A549 (cell line): Measurements from ENCODE around the gene TNS3.

Source experiments
- CHD2 ChIP-seq: fragments of 150-350 bp; IDR thresholded peaks from 2 replicates; pipeline ENCODE4 v1.6.1; 2014; ENCODE audit warnings: low read length; ENCODE audit not compliant: partially characterized antibody
- EP300 ChIP-seq, 2 experiments: fragments of >200 bp; sonication (Bioruptor Twin); formaldehyde crosslinking; IDR thresholded peaks; 2 replicates in 1 of 2; 3 replicates in 1 of 2; pipeline ENCODE4 v1.6.1; 2016 to 2017
- KDM1A ChIP-seq: fragments of 200-600 bp; sonication (generic); IDR thresholded peaks from 2 replicates; pipeline ENCODE4 v1.6.1; 2016; ENCODE audit warnings: low read depth, mild to moderate bottlenecking
- MAZ ChIP-seq: fragments of 150-350 bp; IDR thresholded peaks from 2 replicates; pipeline ENCODE4 v1.6.1; 2014; ENCODE audit warnings: antibody characterized with exemption, low read depth, low read length, borderline replicate concordance
- REST ChIP-seq: fragments of 200-600 bp; sonication (generic); IDR thresholded peaks from 2 replicates; pipeline ENCODE4 v1.6.1; 2016; ENCODE audit warnings: antibody characterized with exemption, mild to moderate bottlenecking, moderate library complexity
- TF ChIP-seq, protein P1 (sequence below): fragments of 250-450 bp; sonication (Bioruptor Pico); IDR thresholded peaks from 2 replicates; pipeline ENCODE4 v1.5.0; 2021; ENCODE audit warnings: mild to moderate bottlenecking, moderate library complexity, borderline replicate concordance
- TF ChIP-seq, protein P2 (sequence below): IDR thresholded peaks from 2 replicates; pipeline ENCODE4 v1.6.1; 2012

GRCh38 chr7:47313564-47313963 is 268.3 kb downstream of the TNS3 start:
- no peak for TF ChIP-seq CHD2
- no peak for TF ChIP-seq EP300 (IDR thresholded peaks at IDR 0.05)
- TF ChIP-seq REST, result no peak
- TF ChIP-seq, protein P1, sequence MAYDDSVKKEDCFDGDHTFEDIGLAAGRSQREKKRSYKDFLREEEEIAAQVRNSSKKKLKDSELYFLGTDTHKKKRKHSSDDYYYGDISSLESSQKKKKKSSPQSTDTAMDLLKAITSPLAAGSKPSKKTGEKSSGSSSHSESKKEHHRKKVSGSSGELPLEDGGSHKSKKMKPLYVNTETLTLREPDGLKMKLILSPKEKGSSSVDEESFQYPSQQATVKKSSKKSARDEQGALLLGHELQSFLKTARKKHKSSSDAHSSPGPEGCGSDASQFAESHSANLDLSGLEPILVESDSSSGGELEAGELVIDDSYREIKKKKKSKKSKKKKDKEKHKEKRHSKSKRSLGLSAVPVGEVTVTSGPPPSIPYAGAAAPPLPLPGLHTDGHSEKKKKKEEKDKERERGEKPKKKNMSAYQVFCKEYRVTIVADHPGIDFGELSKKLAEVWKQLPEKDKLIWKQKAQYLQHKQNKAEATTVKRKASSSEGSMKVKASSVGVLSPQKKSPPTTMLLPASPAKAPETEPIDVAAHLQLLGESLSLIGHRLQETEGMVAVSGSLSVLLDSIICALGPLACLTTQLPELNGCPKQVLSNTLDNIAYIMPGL (CRISPR knock-in tag), result no peak
- TF ChIP-seq, protein P2, sequence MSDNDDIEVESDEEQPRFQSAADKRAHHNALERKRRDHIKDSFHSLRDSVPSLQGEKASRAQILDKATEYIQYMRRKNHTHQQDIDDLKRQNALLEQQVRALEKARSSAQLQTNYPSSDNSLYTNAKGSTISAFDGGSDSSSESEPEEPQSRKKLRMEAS, result no peak
- TF ChIP-seq KDM1A, result no peak
- TF ChIP-seq MAZ, result no peak
